NB4 (cell line): Measurements from ENCODE around the gene BTBD2.

Experiments used
- DNase-seq: peaks from one replicate; pipeline ENCODE4 v3.0.0; 2010; ENCODE audit warnings: low read depth
- H3K4me3 ChIP-seq: one replicate; pipeline ENCODE4 v1.5.1; 2011; ENCODE audit warnings: mild to moderate bottlenecking, low read depth, low read length, moderate library complexity
- CTCF ChIP-seq: IDR thresholded peaks from one replicate; pipeline ENCODE4 v1.5.1; 2012; ENCODE audit warnings: low read depth, low read length
- MAX ChIP-seq: IDR thresholded peaks from 2 replicates; pipeline ENCODE4 v1.6.1; 2011; ENCODE audit warnings: low read depth, low read length
- MYC ChIP-seq: IDR thresholded peaks from 2 replicates; pipeline ENCODE4 v1.6.1; 2011; ENCODE audit warnings: low read depth, low read length
- POLR2A ChIP-seq: IDR thresholded peaks from 2 replicates; pipeline ENCODE4 v1.6.1; 2011; ENCODE audit warnings: mild to moderate bottlenecking; ENCODE audit not compliant: insufficient read length; ENCODE audit errors: extremely low read depth

Gene BTBD2

GRCh38 chr19:2061495-2062388 lies 46.2 kb upstream of the BTBD2 start:
- H3K4me3 ChIP-seq = peak overlapping the region; percentile 60
- DNase-seq = peak; percentile 95
- TF ChIP-seq CTCF = no peak
- peak; percentile 30; the same call in 1 of the 2 replicates for TF ChIP-seq MAX
- TF ChIP-seq MYC = peak; percentile 52; the same call in 1 of the 2 replicates
- peak; percentile 47 for TF ChIP-seq POLR2A

GRCh38 chr19:2060884-2061494 lies 45.5 kb upstream of the BTBD2 start:
- peak; percentile 67 for DNase-seq
- peak overlapping the region; percentile 56 for H3K4me3 ChIP-seq
- TF ChIP-seq POLR2A = peak; percentile 40
- no peak for TF ChIP-seq MAX

- DNase-seq = peak; percentile 25
- no peak overlapping the region for H3K4me3 ChIP-seq
- TF ChIP-seq MAX (no peak), MYC (0 out of 2 replicates have a peak, but pooled peaks have one; percentile 13)
Observed at GRCh38 chr19:2059422-2060201, 44.1 kb upstream of the BTBD2 start.

- H3K4me3 ChIP-seq = no peak overlapping the region
- TF ChIP-seq CTCF = no peak
- TF ChIP-seq POLR2A = no peak
- TF ChIP-seq MAX = no peak
- no peak for TF ChIP-seq MYC
- DNase-seq = no peak
Observed at GRCh38 chr19:2058570-2059421, 43.3 kb upstream of the BTBD2 start.

- DNase-seq = no peak
- H3K4me3 ChIP-seq = no peak overlapping the region
- TF ChIP-seq MAX = no peak
- TF ChIP-seq MYC = no peak
- TF ChIP-seq CTCF = no peak
- no peak for TF ChIP-seq POLR2A
Observed at GRCh38 chr19:2057484-2058469, 42.3 kb upstream of the BTBD2 start.
